HepG2 (cell line): Measurements from ENCODE around the gene OPRL1. TPM values are rescaled to one million over a fixed set of nuclear protein-coding genes. Genes with fewer than 3 reads are reported as not detected.

ENCODE experiments used
- ARNT ChIP-seq: fragments of 450-650 bp; IDR thresholded peaks from 2 replicates; pipeline ENCODE4 v1.6.1; 2017
- HNRNPK ChIP-seq: fragments of 200-400 bp; formaldehyde crosslinking; IDR thresholded peaks from 2 replicates; pipeline ENCODE4 v1.6.1; 2018; ENCODE audit warnings: low read length, low read depth, moderate library complexity, mild to moderate bottlenecking; ENCODE audit not compliant: poor library complexity, severe bottlenecking
- PAX8 ChIP-seq: sonication (generic); formaldehyde crosslinking; IDR thresholded peaks from 2 replicates; pipeline ENCODE4 v1.8.0; 2022; ENCODE audit warnings: mild to moderate bottlenecking, missing genetic modification reagents, borderline replicate concordance
- POLR2A ChIP-seq, 2 experiments: IDR thresholded peaks; 2 replicates each; pipeline ENCODE4 v1.6.1; 2011; ENCODE audit warnings: low read depth in 2 of 2, low read length in 2 of 2, mild to moderate bottlenecking in 1 of 2, moderate library complexity in 1 of 2; ENCODE audit not compliant: insufficient read depth in 1 of 2
- POLR2G ChIP-seq: fragments of 200-400 bp; formaldehyde crosslinking; IDR thresholded peaks from 2 replicates; pipeline ENCODE4 v1.6.1; 2018; ENCODE audit warnings: mild to moderate bottlenecking, low read depth, low read length, moderate library complexity
- PPARG ChIP-seq: conservative IDR thresholded peaks from 2 replicates; pipeline ENCODE4 v1.6.1; 2016; ENCODE audit warnings: missing biosample characterization, missing genetic modification reagents
- TAF15 ChIP-seq: fragments of 200-400 bp; formaldehyde crosslinking; IDR thresholded peaks from one replicate; pipeline ENCODE4 v1.6.1; 2018; ENCODE audit warnings: mild to moderate bottlenecking, low read depth, low read length; ENCODE audit not compliant: poor library complexity, severe bottlenecking
- TGIF2 ChIP-seq: IDR thresholded peaks from 2 replicates; pipeline ENCODE4 v1.6.1; 2016; ENCODE audit warnings: control low read depth, missing compliant biosample characterization
- ZFP37 ChIP-seq: sonication (generic); formaldehyde crosslinking; IDR thresholded peaks from 2 replicates; pipeline ENCODE4 v1.4.0; 2020; ENCODE audit warnings: missing genetic modification reagents, borderline replicate concordance
- ZNF615 ChIP-seq: sonication (generic); formaldehyde crosslinking; IDR thresholded peaks from 2 replicates; pipeline ENCODE4 v1.5.0; 2020; ENCODE audit warnings: mild to moderate bottlenecking, missing genetic modification reagents, borderline replicate concordance
- ZNF790 ChIP-seq: sonication (generic); formaldehyde crosslinking; IDR thresholded peaks from 2 replicates; pipeline ENCODE4 v1.8.0; 2022; ENCODE audit warnings: missing genetic modification reagents, mild to moderate bottlenecking, borderline replicate concordance
- ZNF792 ChIP-seq: IDR thresholded peaks from 2 replicates; pipeline ENCODE4 v1.6.1; 2016
- ZSCAN20 ChIP-seq: sonication (generic); formaldehyde crosslinking; IDR thresholded peaks from 2 replicates; pipeline ENCODE4 v1.4.0; 2020; ENCODE audit warnings: missing genetic modification reagents, mild to moderate bottlenecking, borderline replicate concordance
- polyA plus RNA-seq, 8 experiments: library from polyadenylated mRNA; depleted of rRNA in 3 of 8; stranded (reverse) in 7 of 8; unstranded in 1 of 8; fragments of >200 nt; fragmentation: Illumina TruSeq in 4 of 8; extraction: Trizol in 4 of 8; gene quantifications; 2 replicates each; pipeline versions ENCODE4 v1.2.1 to v1.2.3, GENCODE V29; 2011 to 2016; ENCODE audit warnings: low read depth in 4 of 8, missing spikeins in 1 of 8, mixed read lengths in 1 of 8; ENCODE audit not compliant: insufficient read depth in 1 of 8
- total RNA-seq, 5 experiments: library from RNA; depleted of rRNA; stranded (reverse); fragments of >200 nt; fragmentation: Illumina TruSeq; extraction: Trizol; gene quantifications; 2 replicates each; pipeline ENCODE4 v1.2.3, GENCODE V29; 2016; ENCODE audit warnings: low read depth in 1 of 5
- TF ChIP-seq, protein P1 (sequence below): conservative IDR thresholded peaks from 2 replicates; pipeline ENCODE4 v1.6.1; 2018; ENCODE audit warnings: missing genetic modification reagents
- TF ChIP-seq, protein P2 (sequence below): IDR thresholded peaks from 2 replicates; pipeline ENCODE4 v1.6.1; 2016; ENCODE audit warnings: low read depth
- TF ChIP-seq, protein P3 (sequence below): IDR thresholded peaks from 2 replicates; pipeline ENCODE4 v1.6.1; 2016; ENCODE audit warnings: control low read depth
- TF ChIP-seq, protein P4 (sequence below): sonication (generic); formaldehyde crosslinking; IDR thresholded peaks from 2 replicates; pipeline ENCODE4 v1.4.0; 2020; ENCODE audit warnings: missing genetic modification reagents, mild to moderate bottlenecking, borderline replicate concordance

OPRL1 gene
- total and polyA plus RNA-seq, 2 of the 13 experiments (the other 11 are each of a cell fraction or from before 2014, with no cell fraction given), result 0.35 to 0.71 TPM

DNA sequence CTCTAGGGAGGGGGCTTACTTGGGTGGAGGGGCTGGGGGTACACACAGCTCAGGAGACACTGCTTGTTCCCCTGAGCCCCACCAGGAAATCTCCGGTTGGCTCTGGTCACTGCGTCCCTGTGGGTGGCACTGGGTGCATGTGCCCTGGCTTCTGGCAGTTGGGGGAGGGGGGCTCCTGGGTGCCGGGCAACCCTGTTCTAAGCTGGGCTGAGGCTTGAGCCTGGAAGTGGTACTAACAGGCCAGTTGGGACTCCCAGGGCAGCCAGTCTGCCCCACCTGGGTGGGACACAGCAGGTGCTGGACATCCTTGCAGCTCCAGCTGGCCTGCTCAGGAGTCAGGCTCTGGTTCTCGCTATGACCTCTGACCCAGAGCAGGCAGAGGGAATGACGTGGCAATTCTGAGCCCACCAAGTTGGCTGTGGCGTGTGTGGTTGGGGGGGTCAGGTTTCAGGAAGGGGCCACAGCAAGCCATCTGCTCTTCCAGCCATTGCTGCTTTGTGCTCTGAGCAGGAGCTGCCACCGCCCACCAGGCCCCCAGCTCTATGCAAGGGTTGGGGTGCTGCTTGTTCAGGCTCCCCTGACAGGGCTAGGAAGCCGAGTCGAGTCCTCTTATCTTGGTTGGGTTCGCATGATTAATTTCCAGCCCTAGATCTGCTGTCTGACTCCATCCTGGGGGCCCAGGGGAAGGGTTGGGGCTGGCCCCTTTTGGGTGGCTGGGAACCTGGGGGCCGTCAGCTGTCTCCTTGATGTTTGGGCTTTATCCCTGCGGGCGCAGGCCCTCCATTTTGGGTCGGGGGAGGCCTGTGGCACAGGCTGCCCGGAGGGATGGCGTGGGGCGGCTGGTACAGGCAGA, 43.3 kb upstream of the OPRL1 start (continued):
- peak; percentile 40 for TF ChIP-seq TAF15
- peak; percentile 96 for TF ChIP-seq PPARG
- 0 out of 2 replicates have a peak, but pooled peaks have one; percentile 35 for TF ChIP-seq ZFP37 (CRISPR knock-in tag)
- peak; percentile 7; the same call in 1 of the 2 replicates for TF ChIP-seq ZNF792
- TF ChIP-seq POLR2A (IDR thresholded peaks at IDR 0.05; ENCODE audit: insufficient read depth in 1 of 2, low read depth in 2 of 2, low read length in 2 of 2), result no peak; a peak in 1 of 4 replicates
- TF ChIP-seq POLR2G, result peak; percentile 61
- TF ChIP-seq ZSCAN20, result no peak
- TF ChIP-seq, protein P1, sequence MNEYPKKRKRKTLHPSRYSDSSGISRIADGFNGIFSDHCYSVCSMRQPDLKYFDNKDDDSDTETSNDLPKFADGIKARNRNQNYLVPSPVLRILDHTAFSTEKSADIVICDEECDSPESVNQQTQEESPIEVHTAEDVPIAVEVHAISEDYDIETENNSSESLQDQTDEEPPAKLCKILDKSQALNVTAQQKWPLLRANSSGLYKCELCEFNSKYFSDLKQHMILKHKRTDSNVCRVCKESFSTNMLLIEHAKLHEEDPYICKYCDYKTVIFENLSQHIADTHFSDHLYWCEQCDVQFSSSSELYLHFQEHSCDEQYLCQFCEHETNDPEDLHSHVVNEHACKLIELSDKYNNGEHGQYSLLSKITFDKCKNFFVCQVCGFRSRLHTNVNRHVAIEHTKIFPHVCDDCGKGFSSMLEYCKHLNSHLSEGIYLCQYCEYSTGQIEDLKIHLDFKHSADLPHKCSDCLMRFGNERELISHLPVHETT (CRISPR knock-in tag), result no peak
- TF ChIP-seq ZNF615 (CRISPR knock-in tag), result no peak
- TF ChIP-seq, protein P2, sequence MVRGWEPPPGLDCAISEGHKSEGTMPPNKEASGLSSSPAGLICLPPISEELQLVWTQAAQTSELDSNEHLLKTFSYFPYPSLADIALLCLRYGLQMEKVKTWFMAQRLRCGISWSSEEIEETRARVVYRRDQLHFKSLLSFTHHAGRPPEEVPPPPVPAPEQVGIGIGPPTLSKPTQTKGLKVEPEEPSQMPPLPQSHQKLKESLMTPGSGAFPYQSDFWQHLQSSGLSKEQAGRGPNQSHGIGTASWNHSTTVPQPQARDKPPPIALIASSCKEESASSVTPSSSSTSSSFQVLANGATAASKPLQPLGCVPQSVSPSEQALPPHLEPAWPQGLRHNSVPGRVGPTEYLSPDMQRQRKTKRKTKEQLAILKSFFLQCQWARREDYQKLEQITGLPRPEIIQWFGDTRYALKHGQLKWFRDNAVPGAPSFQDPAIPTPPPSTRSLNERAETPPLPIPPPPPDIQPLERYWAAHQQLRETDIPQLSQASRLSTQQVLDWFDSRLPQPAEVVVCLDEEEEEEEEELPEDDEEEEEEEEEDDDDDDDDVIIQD (CRISPR knock-in tag), result 0 out of 2 replicates have a peak, but pooled peaks have one; percentile 14
- no peak; the same call in 1 of the 2 replicates for TF ChIP-seq ZNF790 (CRISPR knock-in tag)
- 0 out of 2 replicates have a peak, but pooled peaks have one; percentile 28 for TF ChIP-seq PAX8 (CRISPR knock-in tag)
- no peak for TF ChIP-seq HNRNPK
- TF ChIP-seq, protein P3, sequence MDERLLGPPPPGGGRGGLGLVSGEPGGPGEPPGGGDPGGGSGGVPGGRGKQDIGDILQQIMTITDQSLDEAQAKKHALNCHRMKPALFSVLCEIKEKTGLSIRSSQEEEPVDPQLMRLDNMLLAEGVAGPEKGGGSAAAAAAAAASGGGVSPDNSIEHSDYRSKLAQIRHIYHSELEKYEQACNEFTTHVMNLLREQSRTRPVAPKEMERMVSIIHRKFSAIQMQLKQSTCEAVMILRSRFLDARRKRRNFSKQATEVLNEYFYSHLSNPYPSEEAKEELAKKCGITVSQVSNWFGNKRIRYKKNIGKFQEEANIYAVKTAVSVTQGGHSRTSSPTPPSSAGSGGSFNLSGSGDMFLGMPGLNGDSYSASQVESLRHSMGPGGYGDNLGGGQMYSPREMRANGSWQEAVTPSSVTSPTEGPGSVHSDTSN (CRISPR knock-in tag), result no peak
- TF ChIP-seq, protein P4, sequence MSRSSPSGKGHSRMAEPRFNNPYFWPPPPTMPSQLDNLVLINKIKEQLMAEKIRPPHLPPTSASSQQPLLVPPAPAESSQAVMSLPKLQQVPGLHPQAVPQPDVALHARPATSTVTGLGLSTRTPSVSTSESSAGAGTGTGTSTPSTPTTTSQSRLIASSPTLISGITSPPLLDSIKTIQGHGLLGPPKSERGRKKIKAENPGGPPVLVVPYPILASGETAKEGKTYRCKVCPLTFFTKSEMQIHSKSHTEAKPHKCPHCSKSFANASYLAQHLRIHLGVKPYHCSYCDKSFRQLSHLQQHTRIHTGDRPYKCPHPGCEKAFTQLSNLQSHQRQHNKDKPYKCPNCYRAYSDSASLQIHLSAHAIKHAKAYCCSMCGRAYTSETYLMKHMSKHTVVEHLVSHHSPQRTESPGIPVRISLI (CRISPR knock-in tag), result no peak
- peak; percentile 76 for TF ChIP-seq TGIF2 (CRISPR knock-in tag)
- no peak for TF ChIP-seq ARNT
